Measurements from ENCODE around the gene COL1A1. TPM values are rescaled to one million over a fixed set of nuclear protein-coding genes. Genes with fewer than 3 reads are reported as not detected.

Gene COL1A1
- total and polyA plus RNA-seq, 2 of the 13 experiments (the other 11 are each of a cell fraction or from before 2014, with no cell fraction given) = 0.05 TPM; not detected in 1

DNA sequence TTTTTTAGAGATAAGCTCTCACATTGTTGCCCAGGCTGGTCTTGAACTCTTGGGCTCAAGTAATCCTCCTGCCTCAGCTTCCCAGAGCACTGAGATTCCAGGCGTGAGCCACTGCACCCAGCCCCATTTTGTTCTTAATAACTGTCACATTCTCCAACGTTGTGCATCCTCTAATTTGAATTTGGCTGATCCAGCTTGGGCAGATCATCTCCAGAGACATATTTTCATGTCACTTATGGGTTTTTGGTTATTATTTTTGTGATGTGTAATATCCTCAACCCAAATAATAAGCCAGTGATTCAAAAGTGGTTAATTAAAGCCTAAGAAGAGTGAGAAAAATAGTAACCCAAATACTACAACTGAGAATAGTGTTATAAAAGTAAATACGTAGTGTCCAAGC lies 16.2 kb upstream of the COL1A1 start:
- no peak overlapping the region for H3K9ac ChIP-seq (ENCODE audit: insufficient read depth, low read depth, low read length)
- no peak overlapping the region for H2AFZ ChIP-seq (ENCODE audit: low read length)
- no peaks in the 10 kb centered on the region; a peak in 1 of 5 replicates for H3K27me3 ChIP-seq (ENCODE audit: control insufficient read depth in 1 of 2, insufficient read depth in 2 of 2, low read length in 2 of 2)
- intact Hi-C loops (cut with micrococcal nuclease; ENCODE audit: unreplicated experiment) (no loop called here), in situ Hi-C loops (cut with HindIII; ENCODE audit: extremely low pct_ligation_motif_present, low pct_unique_long_range_greater_than_20kb) (no loop called here)
- no peaks in the 10 kb centered on the region for H3K9me3 ChIP-seq (ENCODE audit: low read length)
- no peaks in the 10 kb centered on the region for H3K36me3 ChIP-seq (replicated peaks in 1 of 2; ENCODE audit: control insufficient read depth in 1 of 2, insufficient read depth in 2 of 2, low read length in 2 of 2)
- no peak overlapping the region for H3K4me3 ChIP-seq (replicated peaks in 1 of 3; ENCODE audit: insufficient read depth in 1 of 3, low read depth in 2 of 3, low read length in 3 of 3)
- ChIA-PET CTCF (ENCODE audit: low intra/inter-chr PET ratio, low total read pairs) (no interaction called here), POLR2A (no interaction called here)
- WGBS (ENCODE audit: low lambda C conversion rate) = 27% methylated on average over 3 of the region's 3 CpGs
- ATAC-seq (no peak), FAIRE-seq (no peak), DNase-seq (ENCODE audit: low spot score) (no peak)
- no TSS peak for BruUV-seq (replicated peaks)
- no peak overlapping the region for H3K4me2 ChIP-seq (ENCODE audit: low read depth, low read length)
- H3K4me1 ChIP-seq (ENCODE audit: insufficient read depth, low read length) = peaks cover 59% of the 10 kb centered on the region
- no peaks in the 10 kb centered on the region for H4K20me1 ChIP-seq (ENCODE audit: insufficient read depth, low read length)
- H3K27ac ChIP-seq (ENCODE audit: extremely low read length, insufficient read depth, low read length) = no peak overlapping the region
- H3K79me2 ChIP-seq (ENCODE audit: insufficient read depth, low read length) = no peaks in the 10 kb centered on the region
- TF ChIP-seq, protein P1, sequence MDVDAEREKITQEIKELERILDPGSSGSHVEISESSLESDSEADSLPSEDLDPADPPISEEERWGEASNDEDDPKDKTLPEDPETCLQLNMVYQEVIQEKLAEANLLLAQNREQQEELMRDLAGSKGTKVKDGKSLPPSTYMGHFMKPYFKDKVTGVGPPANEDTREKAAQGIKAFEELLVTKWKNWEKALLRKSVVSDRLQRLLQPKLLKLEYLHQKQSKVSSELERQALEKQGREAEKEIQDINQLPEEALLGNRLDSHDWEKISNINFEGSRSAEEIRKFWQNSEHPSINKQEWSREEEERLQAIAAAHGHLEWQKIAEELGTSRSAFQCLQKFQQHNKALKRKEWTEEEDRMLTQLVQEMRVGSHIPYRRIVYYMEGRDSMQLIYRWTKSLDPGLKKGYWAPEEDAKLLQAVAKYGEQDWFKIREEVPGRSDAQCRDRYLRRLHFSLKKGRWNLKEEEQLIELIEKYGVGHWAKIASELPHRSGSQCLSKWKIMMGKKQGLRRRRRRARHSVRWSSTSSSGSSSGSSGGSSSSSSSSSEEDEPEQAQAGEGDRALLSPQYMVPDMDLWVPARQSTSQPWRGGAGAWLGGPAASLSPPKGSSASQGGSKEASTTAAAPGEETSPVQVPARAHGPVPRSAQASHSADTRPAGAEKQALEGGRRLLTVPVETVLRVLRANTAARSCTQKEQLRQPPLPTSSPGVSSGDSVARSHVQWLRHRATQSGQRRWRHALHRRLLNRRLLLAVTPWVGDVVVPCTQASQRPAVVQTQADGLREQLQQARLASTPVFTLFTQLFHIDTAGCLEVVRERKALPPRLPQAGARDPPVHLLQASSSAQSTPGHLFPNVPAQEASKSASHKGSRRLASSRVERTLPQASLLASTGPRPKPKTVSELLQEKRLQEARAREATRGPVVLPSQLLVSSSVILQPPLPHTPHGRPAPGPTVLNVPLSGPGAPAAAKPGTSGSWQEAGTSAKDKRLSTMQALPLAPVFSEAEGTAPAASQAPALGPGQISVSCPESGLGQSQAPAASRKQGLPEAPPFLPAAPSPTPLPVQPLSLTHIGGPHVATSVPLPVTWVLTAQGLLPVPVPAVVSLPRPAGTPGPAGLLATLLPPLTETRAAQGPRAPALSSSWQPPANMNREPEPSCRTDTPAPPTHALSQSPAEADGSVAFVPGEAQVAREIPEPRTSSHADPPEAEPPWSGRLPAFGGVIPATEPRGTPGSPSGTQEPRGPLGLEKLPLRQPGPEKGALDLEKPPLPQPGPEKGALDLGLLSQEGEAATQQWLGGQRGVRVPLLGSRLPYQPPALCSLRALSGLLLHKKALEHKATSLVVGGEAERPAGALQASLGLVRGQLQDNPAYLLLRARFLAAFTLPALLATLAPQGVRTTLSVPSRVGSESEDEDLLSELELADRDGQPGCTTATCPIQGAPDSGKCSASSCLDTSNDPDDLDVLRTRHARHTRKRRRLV (CRISPR knock-in tag; IDR thresholded peaks at IDR 0.05) = no peak
- TF ChIP-seq GATA4 (IDR thresholded peaks at IDR 0.05; ENCODE audit: borderline replicate concordance, low read depth) (no peak), ZNF839 (CRISPR knock-in tag; IDR thresholded peaks at IDR 0.05; ENCODE audit: borderline replicate concordance) (no peak), NFYB (CRISPR knock-in tag; IDR thresholded peaks at IDR 0.05) (no peak), NCOA2 (CRISPR knock-in tag; IDR thresholded peaks at IDR 0.05) (no peak), CERS6 (CRISPR knock-in tag; IDR thresholded peaks at IDR 0.05) (no peak), ZNF362 (CRISPR knock-in tag; IDR thresholded peaks at IDR 0.05; ENCODE audit: borderline replicate concordance) (no peak), YEATS4 (CRISPR knock-in tag; IDR thresholded peaks at IDR 0.05; ENCODE audit: borderline replicate concordance) (no peak), PAXIP1 (CRISPR knock-in tag; conservative IDR thresholded peaks at IDR 0.05) (no peak), ZNF547 (CRISPR knock-in tag; IDR thresholded peaks at IDR 0.05) (no peak), MEF2D (CRISPR knock-in tag; IDR thresholded peaks at IDR 0.05) (no peak), ZFP36 (IDR thresholded peaks at IDR 0.05; ENCODE audit: borderline replicate concordance, low read depth, low read length, partially characterized antibody) (no peak), HHEX (CRISPR knock-in tag; IDR thresholded peaks at IDR 0.05) (no peak)
